ENCODE results near the gene PCNX3. TPM values are rescaled to one million over a fixed set of nuclear protein-coding genes. Genes with fewer than 3 reads are reported as not detected.

Gene PCNX3
- 8.6 TPM for total RNA-seq

DNA sequence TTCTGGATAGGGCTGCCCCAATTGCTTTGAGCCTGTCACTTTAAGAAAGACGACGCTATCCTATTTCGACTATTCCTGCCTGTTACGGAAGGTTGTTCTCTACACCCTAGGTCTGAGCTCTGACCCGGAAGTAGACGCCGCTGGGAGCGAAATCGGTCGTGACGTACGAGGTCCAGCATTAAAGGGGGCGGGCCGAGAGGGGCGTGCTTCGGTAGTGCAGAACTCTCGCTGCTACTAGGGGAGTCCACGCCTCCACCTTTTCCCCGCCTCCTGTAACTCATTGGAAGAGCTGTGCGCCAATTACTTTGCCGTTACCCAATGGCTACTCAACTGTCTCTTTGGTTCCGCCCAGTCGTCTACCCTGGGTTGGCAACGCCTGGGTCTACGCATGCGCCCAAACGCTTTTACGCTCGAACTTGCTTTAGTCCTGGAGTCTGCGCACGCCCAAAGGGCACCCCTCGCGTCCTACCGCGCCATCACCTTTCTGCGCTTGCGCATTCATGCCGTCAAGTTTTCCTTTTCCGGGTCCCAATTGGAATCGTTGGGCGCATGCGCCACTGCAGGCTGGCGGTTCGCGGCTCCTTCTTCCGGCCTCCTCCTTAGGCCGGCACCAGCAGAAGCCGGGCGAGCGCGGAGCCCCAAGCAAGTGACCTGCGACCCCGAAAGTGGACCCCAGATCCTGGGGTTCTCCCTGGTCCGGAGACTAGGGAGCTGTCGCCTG lies at the start of gene PCNX3:
TSS of gene PCNX3 (plus strand) at position 548 of the 721 bp plus-strand sequence. CDS start 536 bp downstream, outside the sequence.
- peak; percentile 100 for DNase-seq

DNA sequence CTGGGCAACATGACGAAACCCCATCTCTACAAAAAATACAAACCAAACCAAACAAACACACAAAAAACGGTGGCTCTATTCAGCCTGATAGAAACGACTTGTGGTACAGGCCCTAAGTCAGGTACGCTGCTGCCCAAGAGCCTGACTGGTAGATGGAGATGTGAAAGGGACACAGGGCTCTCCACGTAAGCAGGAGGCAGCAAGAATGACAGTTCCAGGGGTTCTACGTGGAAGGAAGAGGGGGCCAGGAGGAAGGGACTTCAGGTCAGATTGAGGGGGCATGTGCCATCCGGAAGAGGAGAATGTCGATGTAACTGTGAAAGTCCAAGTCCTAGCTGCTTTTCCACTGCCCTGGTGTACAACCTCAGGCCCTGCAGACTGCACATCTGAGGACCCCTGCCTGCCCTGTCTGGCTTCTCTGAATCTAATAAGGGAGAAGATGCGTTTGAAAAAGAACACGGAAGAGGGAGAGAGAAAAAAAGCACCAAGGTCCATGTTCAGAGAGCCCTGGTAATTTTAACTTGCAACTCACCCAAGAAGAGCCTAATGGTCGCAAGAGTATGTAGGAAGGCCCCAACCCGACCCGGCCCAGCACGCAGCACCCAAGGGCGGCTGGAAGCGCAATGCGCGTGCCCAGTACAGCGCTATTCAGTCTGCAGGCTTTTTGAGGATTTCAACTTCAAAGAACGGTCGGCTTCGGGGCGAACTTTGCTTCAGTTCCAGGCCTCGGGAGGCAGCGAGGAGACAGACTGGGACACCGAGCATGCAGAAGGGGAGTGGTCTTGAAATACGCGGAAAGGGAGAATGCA lies 46.2 kb upstream of the PCNX3 start:
- no peak for DNase-seq

DNA sequence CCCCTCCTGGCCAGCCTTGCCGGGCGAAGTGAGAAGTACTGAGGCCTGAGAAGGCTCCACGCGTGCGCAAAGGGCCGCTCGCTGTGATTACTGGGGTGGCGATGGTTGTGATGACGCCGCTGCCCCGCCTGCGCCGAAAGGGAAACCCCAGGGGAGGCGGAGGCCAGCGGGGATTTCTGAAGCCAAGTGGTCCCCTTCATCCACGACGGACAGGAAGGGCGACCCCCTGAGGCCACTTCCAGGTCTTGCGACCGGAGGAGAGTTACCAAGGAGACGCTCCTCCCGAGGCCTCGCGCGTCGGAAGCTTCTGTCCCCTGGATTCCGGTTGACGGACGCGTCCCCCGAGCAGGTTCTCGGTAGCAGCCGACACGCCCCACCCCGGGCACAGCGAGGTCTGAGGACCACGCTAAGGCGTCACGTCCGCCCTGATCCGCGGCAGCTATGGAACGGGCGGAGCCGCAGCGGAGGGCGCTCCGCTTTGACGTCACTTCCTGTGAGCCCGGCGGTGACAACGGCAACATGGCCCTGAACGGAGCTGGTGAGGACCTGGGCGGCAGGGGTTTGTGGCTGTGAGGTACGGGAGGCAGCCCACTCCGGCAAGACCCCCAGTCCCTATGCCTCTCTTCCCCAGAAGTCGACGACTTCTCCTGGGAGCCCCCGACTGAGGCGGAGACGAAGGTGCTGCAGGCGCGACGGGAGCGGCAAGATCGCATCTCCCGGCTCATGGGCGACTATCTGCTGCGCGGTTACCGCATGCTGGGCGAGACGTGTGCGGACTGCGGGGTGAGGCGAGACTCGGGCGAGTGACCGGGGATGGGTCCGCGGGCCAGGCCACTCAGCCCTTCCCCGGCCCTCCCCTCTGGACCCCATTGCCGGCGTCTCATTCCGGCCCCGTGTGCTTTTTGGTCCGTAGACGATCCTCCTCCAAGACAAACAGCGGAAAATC lies 45.3 kb upstream of the PCNX3 start, which contains the start of gene ZNRD2:
TSS of gene ZNRD2 (plus strand) at position 505 of the 946 bp plus-strand sequence. CDS start at position 520, 15 bp downstream.
- DNase-seq: peak; percentile 96

DNA sequence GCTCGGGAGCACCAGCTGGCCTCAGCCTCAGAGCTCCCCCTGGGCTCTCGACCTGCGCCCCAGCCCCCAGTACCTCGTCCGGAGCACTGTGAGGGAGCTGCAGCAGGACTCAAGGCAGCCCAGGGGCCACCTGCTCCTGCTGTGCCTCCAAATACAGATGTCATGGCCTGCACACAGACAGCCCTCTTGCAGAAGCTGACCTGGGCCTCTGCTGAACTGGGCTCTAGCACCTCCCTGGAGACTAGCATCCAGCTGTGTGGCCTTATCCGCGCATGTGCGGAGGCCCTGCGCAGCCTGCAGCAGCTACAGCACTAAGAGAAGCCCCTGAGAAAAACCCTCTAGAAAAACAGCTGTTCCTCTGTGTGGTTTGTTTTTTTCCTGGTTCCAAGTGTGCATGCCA lies 44.2 kb upstream of the PCNX3 start:
- DNase-seq: no peak

DNA sequence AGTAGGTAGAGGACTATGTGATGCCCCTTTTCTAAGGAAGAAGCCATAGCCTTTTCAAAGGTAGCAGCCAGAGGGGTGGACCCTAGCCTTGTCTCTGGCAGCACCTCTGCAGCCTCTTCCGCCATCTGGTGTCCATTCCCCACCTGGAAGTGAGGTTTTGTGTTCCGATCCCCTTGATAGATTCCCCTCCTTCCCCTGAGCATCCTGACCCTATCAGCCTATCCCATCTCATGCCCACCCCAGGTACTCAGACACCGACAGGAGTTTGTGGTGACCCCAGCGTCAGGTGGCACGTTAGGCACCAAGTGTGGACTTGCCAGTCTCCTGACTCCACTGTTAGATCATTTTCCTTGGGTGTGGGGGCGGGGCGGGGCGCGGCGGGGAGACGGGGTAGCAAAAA lies 43.6 kb upstream of the PCNX3 start:
- DNase-seq: no peak

DNA sequence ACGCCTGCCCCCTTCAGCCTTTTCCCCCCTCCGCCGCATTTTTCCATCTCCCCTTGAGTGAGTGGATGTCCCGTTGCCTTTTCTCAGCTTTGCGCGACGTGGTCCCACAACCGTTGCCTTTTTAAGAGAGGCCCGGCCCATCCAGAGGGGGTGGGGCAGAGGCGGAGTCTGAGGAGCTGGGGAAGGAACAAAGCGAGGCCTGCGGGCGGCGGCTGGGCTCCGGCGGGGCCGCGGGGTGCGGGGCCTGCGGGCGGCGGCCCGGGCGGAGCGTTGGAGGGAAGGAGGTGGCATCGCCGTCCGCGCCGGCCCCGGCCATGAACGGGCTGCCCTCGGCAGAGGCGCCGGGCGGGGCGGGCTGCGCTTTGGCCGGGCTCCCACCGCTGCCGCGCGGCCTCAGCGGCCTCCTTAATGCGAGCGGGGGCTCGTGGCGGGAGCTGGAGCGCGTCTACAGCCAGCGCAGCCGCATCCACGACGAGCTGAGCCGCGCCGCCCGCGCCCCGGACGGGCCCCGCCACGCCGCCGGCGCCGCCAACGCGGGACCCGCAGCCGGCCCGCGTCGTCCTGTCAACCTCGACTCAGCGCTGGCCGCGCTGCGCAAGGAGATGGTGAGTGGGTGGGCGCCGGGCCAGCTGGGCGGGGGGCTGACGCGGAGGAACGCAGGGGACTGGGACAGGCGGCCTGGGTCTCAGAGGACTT lies 43.1 kb upstream of the PCNX3 start, which contains the start of gene FAM89B:
TSS of gene FAM89B (plus strand) at position 183 of the 696 bp plus-strand sequence. CDS start at position 315, 132 bp downstream.
- DNase-seq: peak; percentile 85

DNA sequence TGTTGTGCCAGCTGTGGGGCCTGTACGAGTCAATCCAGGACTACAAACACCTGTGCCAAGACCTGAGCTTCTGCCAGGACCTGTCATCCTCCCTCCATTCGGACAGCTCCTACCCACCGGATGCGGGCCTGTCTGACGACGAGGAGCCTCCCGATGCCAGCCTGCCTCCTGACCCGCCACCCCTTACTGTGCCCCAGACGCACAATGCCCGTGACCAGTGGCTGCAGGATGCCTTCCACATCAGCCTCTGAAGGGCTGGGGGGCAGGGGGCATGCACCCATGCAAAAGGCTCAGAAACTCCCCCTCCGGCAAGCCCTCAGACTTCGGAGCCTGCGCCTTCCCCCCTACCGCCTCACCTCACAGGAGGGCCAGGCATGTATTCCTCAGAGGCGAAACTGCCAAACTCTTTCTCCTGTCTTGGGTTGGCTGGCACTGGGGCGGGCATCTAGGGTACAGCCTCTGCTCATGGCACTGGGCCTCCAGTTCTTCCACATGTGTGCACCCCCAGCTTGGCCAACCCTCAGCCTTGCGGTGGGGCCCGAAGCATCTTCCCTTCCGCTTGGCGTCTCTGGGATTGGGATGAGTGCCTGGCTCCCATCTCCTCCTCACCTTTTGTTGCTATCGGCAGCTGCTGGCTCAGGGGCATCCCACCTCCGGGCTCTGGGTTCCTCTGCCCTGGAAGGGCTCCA lies 42.0 kb upstream of the PCNX3 start:
- no peak for DNase-seq

DNA sequence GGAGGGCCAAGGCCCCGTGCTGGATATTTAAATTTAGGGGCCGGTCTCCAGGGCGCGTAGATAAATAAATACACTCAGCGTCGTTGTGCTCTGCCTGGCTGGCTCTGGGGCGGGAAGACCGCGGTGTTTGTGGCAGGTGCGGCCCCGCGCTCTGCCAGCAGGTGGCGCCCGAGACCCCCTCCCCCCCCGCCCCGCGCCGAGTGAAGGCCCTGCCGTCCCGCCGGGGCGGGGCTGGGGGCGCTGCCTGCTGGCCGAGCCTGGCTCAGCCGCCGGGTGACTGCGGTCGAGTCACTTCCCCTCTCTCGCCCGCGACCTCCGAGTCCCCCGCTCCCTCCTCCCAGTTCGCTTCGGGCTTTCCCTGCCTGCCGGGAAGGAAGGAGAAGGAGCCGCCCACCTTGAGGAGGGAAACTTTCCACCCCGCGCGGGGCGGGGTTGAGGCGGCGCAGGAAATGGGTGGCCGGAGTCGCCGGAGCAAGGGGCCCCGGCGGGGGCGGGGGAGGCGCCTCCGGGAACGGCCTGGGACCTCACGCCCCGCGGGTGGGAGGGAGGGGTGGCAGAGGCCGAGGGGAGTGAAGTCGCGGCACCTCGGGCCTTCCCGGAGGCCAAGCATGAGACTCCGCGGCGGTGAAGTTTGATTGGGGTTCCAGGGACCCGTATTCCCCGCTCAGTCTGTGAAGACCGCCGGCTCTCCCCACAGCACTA lies 41.3 kb upstream of the PCNX3 start:
- DNase-seq: peak; percentile 87

DNA sequence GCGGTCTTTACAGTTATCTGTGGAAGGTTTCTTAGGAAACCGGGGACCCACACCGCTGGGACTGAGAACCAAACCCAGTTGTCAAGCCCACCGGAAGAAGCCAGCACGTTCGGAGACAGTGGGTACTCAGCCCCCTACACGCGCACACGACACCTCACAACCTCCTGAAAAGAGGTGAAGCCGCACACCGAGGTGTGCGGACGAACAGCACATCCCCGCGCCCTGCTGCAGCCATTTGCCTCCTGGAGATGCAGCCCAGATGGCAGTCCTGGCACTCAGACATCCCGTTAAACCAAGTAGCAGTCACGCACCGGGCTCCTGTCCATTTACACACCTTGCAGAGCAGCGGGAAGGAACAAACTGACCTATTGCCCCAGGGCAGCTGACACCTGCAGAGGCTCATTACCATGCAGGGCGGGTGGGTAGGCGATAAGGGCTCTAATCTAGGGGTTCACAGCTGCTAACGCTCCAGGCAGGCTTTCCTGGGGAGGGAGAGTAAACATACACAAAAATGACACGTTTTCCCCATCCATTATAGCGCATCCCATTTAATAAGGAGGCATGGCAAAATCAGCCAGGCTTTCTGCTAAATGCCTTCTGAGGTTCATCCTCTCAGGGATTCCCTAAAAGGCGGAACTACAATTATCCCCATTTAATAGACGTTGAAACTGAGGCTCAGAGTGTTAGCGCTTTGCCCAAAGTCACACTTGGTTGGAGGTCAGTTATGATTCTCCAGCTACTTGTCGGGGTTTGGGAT lies 40.6 kb upstream of the PCNX3 start:
- DNase-seq: no peak

DNA sequence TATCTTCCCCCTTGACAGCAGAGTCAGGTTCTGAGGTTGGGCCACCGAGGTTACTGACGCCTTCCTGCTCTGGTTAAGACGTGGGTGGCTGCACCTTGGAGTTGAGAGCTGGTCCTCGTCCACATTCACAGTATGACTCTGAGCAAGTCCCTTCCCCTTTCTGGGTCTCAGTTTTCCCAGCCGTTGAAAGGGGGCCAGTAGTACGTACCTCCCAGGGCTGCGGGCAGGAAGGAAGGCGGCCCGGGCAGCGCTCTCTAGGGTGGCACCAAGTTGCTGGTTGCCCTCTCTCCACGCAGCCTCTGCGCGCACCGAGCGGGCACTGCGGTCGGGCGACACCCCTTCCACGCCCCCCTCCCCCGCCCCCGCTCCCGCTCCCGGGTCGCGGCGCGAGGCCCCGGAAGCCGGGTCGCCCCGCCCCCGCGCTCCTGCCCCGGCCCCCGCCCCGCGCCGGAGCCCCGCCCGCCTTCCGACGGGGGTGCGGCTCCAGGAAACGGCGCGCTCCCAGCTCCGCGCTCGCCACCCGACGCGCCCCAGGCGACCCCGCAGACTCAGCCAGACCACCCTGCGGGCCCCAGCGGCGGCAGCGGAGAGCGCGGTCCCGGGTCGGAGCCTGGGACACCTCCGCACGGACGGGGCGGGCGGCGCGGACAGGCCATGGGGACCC lies 39.9 kb upstream of the PCNX3 start, which contains the start of gene EHBP1L1:
TSS of gene EHBP1L1 (plus strand) at position 486 of the 664 bp plus-strand sequence. CDS start 250 bp downstream, outside the sequence.
- DNase-seq: no peak

DNA sequence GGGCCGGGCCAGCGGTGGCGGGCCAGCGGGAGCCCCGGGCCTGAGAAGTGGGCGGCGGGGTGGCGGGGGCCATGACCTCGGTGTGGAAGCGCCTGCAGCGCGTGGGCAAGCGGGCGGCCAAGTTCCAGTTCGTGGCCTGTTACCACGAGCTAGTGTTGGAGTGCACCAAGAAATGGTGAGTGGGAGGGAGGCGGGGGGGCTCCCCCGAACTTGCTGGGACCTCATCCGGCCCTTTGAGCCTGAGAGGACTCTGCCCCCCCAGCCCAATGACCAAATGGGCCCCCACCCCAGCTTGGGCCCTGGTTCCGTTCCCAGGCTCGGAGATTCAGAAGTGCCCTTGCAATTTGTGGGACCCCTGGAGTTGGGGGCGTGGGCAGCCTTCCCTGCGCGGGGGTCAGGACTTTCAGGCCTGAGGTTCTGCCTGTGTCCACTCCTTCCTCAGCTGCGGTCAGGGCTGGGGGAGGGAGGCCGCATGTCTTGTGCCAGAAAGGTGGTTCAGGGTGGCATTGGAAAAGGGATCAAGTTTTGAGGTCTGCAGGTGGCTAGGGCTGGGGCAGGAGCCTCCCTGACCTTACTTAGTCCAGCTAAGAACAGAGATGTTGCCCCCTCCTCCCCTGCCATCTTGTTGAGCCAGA lies 39.2 kb upstream of the PCNX3 start:
- no peak for DNase-seq

DNA sequence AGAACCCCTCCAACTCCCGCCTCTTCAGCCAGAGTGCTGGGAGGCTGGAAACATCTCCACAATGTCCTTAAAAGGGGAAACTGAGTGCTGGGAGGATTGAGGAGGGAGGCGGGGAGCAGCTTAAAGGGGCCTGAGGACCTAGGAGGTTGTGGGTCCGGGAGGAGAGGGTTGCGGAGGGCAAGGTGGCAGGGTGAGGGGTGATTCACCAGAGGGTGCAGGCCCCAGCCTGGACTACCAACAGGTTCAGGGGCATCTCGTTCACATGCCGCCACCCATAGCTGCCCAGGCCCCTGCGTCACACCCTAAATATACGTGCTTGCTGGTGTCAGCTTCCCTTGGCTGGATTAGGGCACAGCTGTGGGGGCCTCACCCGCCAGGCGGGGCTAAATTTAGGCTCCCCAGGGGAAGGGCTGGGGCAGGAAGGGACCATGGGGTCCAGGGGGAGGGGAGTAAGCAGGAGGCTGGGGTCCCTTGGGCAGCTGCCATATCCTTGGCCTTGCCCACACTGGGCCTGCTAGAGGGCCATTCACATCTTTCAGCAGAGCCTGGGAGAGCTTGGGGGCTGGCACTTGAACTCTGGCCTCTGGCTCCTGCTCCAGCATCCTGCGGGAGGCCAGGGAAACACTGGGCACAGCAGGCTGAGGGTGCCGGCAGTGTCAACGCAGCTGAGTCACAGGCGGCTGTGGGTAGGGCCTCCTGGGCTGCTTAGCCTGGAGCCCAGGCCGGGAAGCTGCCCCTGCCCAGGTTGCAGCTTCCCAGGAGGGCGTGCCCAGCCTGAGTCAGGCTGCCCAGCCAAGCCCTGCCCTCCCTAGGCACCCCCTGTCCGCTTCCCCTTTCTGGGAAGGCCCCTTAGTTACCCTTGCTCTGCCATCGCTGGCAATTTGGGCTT lies 38.5 kb upstream of the PCNX3 start:
- DNase-seq: no peak

DNA sequence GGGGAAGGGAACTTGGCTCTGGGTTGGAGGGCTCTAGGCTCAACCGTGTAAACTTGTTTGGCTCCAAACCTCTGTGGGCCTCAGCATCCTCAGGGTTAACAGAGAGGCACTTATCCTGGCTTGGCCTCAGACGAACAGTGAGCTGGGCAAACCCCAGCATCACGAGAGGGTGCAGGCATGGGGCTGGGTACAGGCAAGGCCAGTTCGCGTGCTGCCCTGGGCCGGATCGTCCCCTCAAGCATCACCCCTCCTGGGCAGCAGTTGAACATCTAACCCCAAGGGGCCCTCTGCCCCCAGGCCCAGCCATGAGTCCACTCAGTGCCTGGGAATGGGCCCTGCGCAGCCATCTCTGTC lies 37.8 kb upstream of the PCNX3 start:
- no peak for DNase-seq

DNA sequence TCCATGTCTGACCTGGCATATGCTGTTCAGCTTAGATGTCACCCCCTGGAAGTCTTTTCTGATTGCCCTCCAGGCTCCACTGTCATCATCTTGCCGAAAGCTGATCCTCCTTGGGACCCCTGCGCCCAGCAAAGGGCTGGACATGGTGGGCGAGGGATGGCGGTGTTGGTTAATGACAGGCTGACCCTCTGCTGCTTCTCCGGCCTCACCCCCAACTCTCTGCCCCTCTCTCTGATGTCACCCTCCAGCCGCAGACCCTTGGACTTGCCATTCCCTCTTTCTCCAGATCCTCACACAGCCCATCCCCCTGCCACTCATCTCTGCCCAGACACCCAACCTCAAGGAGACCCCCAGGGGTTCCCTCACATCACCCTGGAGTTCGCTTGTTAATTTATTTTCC lies 37.4 kb upstream of the PCNX3 start:
- no peak for DNase-seq

DNA sequence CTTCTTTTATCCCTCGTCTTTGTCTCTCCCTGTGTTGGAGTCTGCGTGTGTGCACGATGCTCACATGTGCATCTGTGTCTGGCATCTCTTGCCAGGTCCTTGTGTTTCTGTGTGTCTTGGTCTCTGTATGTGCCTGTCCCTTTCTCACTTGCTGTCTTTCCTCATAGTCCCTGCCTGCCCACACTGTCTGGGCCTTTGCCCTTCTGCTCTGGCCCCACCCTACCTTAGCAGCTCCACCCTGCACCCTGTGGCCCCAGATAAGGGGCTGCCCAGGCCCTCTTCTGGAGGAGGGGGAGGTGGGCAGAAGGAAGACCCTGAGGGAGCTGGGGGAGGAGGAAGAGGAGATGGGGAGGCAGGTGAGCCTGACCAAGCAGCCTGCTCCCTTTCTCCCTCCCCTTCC lies 36.9 kb upstream of the PCNX3 start:
- DNase-seq: no peak

DNA sequence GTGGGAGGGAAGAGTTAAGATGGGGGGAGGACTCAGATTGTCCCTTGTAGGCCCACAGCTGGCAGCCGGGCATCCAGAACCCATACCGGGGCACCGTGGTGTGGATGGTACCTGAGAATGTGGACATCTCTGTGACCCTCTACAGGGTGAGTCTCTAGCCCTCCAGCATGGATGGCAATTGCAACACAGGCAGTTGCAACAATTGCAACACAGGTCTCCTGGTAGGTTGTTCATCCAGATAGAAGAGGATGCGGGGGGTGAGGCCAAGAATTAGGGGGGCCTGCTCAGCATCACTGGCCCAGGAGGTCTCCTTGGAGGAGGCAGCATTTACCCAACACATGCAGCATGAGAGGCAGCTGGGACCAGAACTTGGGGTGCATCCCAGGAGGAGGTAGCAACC lies 36.3 kb upstream of the PCNX3 start:
- no peak for DNase-seq

DNA sequence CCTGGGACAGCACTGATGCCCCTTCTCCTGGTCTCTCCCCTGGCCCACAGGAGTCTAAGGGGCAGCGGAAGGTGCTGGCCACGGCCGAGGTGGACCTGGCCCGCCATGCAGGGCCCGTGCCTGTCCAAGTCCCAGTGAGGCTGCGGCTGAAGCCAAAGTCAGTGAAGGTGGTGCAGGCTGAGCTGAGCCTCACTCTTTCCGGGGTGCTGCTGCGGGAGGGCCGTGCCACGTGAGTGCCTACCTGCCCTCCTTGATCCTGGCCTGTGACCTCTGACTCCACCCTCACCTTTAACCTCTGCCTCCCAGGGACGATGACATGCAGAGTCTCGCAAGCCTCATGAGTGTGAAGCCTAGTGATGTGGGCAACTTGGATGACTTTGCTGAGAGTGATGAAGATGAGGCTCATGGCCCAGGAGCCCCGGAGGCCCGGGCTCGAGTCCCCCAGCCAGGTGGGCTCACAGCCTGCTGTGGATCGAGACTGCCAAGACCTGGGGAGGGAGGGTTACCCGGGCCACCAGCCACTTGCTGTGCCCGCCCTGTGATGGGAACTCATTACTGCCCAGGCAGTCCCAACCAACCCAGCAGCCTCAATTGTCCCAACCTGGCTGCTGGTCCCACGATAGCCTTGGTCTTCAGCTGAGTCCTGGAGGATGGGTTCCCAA lies 35.4 kb upstream of the PCNX3 start:
- no peak for DNase-seq
